Activated CD8-positive, alpha-beta T cell treated with anti-CD3 and anti-CD28 coated beads for 36 hours (primary cell): ENCODE measurements around the gene UQCC5. TPM values are rescaled to one million over a fixed set of nuclear protein-coding genes. Genes with fewer than 3 reads are reported as not detected.

Experiments used
- ATAC-seq: fragments of 200-7000 bp; cut with Tn5 transposase; one replicate; pipeline ENCODE4 v1.10.0; 2021; ENCODE audit warnings: mild to moderate bottlenecking, moderate library complexity
- CTCF ChIA-PET: fragments of 350-600 bp; sonication (Branson Sonifier 250); formaldehyde crosslinking; loops from one replicate; lab custom pipeline; 2021; ENCODE audit warnings: antibody characterized with exemption; lab: Charles Lee
- POLR2A ChIA-PET: fragments of 350-600 bp; sonication (Branson Sonifier 250); formaldehyde crosslinking; loops from one replicate; lab custom pipeline; 2021; ENCODE audit warnings: antibody characterized with exemption; lab: Charles Lee
- DNase-seq: peaks from one replicate; pipeline ENCODE4 v3.0.0-alpha.2; 2020
- H3K27ac Mint-ChIP-seq: one replicate; pipeline ENCODE4 v1.8.0; 2021; ENCODE audit warnings: mild to moderate bottlenecking, mixed read lengths
- H3K27me3 Mint-ChIP-seq: one replicate; pipeline ENCODE4 v1.8.0; 2021; ENCODE audit warnings: mixed read lengths
- H3K36me3 Mint-ChIP-seq: one replicate; pipeline ENCODE4 v1.8.0; 2021; ENCODE audit warnings: low read depth, mixed read lengths
- H3K4me1 Mint-ChIP-seq: one replicate; pipeline ENCODE4 v1.8.0; 2021; ENCODE audit warnings: low read depth, mixed read lengths
- H3K4me3 Mint-ChIP-seq: one replicate; pipeline ENCODE4 v1.8.0; 2021; ENCODE audit warnings: mild to moderate bottlenecking, moderate library complexity, mixed read lengths
- H3K9me3 Mint-ChIP-seq: one replicate; pipeline ENCODE4 v1.8.0; 2021; ENCODE audit warnings: mixed read lengths
- intact Hi-C: fragments of 100-400 bp; cut with micrococcal nuclease; formaldehyde crosslinking; loops from one replicate; pipeline ENCODE4 v1.10.0; 2022
- total RNA-seq, 2 experiments: library from RNA; stranded (reverse); gene quantifications; one replicate each; pipeline ENCODE4 v1.2.3, GENCODE V29; 2021
- TF ChIP-seq, protein P1 (sequence below): fragments of 200-600 bp; IDR thresholded peaks from one replicate; pipeline ENCODE4 v1.8.0; 2022; ENCODE audit warnings: antibody characterized with exemption, mild to moderate bottlenecking

The UQCC5 gene
- total RNA-seq, 2 experiments from 2014 or later: 14.0 to 20.5 TPM

DNA sequence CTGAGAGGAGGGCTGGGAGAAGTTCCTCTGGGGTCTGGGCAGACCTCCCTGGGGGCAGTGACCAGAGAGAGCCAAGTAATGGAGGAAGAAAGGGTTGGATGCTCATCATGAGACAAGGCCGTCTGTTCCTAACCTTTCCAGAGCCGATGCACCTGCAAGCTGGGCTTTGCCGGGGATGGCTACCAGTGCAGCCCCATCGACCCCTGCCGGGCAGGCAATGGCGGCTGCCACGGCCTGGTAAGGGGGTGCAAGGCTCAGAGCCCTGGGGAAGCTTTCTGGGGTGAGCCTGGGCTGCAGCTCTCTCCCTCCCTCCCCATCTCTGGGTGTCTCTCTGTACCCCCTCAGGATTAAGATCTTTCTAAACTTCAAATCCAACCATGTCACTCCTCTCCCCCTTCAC is 24.9 kb upstream of the UQCC5 start:
- Mint-ChIP-seq H3K4me3 (no peak overlapping the region), H3K27ac (no peak overlapping the region), H3K36me3 (no peaks in the 10 kb centered on the region), H3K9me3 (no peaks in the 10 kb centered on the region), H3K27me3 (no peaks in the 10 kb centered on the region), H3K4me1 (no peaks in the 10 kb centered on the region)
- POLR2A ChIA-PET: interaction anchor here (1.1 to 1.3 kb wide), 2 partner anchors 9 to 22 kb away, joined by 3 read pairs; no protein-coding TSS in a partner anchor
- DNase-seq: no peak
- ATAC-seq: no peak
- intact Hi-C loops: no loop called here
- CTCF ChIA-PET: no interaction called here
- TF ChIP-seq, protein P1, sequence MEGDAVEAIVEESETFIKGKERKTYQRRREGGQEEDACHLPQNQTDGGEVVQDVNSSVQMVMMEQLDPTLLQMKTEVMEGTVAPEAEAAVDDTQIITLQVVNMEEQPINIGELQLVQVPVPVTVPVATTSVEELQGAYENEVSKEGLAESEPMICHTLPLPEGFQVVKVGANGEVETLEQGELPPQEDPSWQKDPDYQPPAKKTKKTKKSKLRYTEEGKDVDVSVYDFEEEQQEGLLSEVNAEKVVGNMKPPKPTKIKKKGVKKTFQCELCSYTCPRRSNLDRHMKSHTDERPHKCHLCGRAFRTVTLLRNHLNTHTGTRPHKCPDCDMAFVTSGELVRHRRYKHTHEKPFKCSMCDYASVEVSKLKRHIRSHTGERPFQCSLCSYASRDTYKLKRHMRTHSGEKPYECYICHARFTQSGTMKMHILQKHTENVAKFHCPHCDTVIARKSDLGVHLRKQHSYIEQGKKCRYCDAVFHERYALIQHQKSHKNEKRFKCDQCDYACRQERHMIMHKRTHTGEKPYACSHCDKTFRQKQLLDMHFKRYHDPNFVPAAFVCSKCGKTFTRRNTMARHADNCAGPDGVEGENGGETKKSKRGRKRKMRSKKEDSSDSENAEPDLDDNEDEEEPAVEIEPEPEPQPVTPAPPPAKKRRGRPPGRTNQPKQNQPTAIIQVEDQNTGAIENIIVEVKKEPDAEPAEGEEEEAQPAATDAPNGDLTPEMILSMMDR: no peak

DNA sequence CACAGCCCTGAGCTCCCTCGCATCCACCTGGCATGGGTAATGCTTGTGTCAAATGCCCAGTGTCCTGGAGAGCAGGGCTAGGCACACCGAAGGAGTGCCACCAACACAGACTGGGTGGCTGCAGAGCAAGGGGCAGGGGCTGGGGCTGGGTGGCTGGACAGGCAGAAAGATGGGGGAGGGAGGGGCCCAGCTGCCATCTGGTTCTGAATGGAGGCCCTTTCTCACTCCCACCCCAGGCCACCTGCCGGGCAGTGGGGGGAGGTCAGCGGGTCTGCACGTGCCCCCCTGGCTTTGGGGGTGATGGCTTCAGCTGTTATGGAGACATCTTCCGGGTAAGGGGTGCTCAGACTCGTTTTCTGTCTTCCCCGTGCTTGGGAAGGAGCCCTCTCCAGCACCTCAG is 24.3 kb upstream of the UQCC5 start:
- H3K4me1 Mint-ChIP-seq: no peaks in the 10 kb centered on the region
- H3K36me3 Mint-ChIP-seq: no peaks in the 10 kb centered on the region
- no peak overlapping the region for H3K4me3 Mint-ChIP-seq
- ATAC-seq: no peak
- ChIA-PET CTCF (no interaction called here), POLR2A (interaction anchor here (1.1 to 1.3 kb wide), 2 partner anchors 8 to 23 kb away, joined by 3 read pairs; no protein-coding TSS in a partner anchor)
- no peaks in the 10 kb centered on the region for H3K9me3 Mint-ChIP-seq
- no peak overlapping the region for H3K27ac Mint-ChIP-seq
- H3K27me3 Mint-ChIP-seq: no peaks in the 10 kb centered on the region
- TF ChIP-seq, protein P1: no peak
- no peak for DNase-seq
- intact Hi-C loops: no loop called here

DNA sequence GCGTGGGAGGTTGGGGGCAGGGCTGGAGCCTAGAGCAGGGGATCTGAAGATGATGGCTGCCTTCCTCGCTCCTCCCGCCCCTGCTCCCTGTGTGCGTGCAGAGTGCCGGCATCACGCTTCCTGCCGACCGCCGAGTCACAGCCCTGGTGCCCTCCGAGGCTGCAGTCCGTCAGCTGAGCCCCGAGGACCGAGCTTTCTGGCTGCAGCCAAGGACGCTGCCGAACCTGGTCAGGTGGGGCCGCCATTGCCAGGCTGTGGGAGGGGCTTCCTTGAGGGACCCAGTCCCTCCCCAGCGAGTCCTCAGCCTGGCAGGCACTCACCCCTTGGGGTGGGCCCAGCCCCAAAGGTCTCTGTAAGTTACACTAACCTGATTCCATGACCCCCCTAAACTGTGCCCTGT is 23.7 kb upstream of the UQCC5 start:
- TF ChIP-seq, protein P1: no peak
- ChIA-PET CTCF (no interaction called here), POLR2A (no interaction called here)
- H3K4me1 Mint-ChIP-seq: no peaks in the 10 kb centered on the region
- H3K36me3 Mint-ChIP-seq: no peaks in the 10 kb centered on the region
- H3K4me3 Mint-ChIP-seq: no peak overlapping the region
- H3K9me3 Mint-ChIP-seq: no peaks in the 10 kb centered on the region
- DNase-seq (no peak), ATAC-seq (no peak)
- no peak overlapping the region for H3K27ac Mint-ChIP-seq
- no peaks in the 10 kb centered on the region for H3K27me3 Mint-ChIP-seq
- intact Hi-C loops: no loop called here

DNA sequence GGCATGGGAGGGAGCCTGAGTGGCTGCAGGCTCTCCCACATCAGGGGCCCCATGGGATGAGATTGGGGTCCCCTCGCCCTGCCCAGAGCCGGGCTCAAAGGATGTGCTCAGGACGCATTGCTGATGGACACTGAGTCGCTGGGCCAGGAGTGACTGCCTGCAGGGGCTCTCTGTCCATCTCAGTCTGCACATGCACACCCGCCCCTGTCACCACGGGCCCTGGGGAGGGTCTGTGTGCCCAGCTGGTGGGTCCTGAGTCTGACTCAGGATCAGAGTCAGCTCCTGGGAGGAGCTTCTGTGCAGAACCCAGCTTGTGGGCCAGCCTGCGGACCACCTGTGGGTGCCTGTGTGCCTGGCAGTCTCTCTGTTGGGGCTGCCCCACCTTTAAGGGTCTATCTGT is 23.1 kb upstream of the UQCC5 start:
- Mint-ChIP-seq H3K36me3 (no peaks in the 10 kb centered on the region), H3K4me1 (no peaks in the 10 kb centered on the region), H3K4me3 (no peak overlapping the region), H3K9me3 (no peaks in the 10 kb centered on the region), H3K27me3 (no peaks in the 10 kb centered on the region), H3K27ac (no peak overlapping the region)
- TF ChIP-seq, protein P1: no peak
- ATAC-seq (no peak), DNase-seq (no peak)
- CTCF ChIA-PET: no interaction called here
- POLR2A ChIA-PET: no interaction called here
- intact Hi-C loops: no loop called here

DNA sequence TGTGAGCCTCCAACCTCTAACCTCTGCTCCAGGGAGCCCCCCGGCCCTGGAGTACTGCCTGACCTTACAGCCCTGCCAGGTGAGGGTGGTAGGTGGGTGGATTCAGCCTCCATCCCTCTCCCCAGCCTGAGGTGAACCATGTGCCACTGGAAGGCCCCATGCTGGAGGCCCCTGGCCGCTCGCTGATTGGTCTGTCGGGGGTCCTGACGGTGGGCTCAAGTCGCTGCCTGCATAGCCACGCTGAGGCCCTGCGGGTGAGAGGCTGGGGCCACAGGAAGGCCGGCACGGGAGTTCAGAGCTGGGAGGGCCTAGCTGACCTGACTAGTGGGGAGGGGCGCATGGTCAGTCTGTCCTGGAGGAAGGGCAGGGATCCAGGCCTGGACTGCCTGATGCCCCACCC is 21.8 kb upstream of the UQCC5 start:
- H3K9me3 Mint-ChIP-seq: no peaks in the 10 kb centered on the region
- no peak overlapping the region for H3K27ac Mint-ChIP-seq
- no peaks in the 10 kb centered on the region for H3K36me3 Mint-ChIP-seq
- no peak for DNase-seq
- intact Hi-C loops: no loop called here
- H3K4me3 Mint-ChIP-seq: no peak overlapping the region
- ChIA-PET CTCF (no interaction called here), POLR2A (no interaction called here)
- TF ChIP-seq, protein P1: no peak
- H3K4me1 Mint-ChIP-seq: no peaks in the 10 kb centered on the region
- ATAC-seq: no peak
- no peaks in the 10 kb centered on the region for H3K27me3 Mint-ChIP-seq
